Adrenal gland (tissue), 5 donors: ENCODE data around the gene MRPL33.

ENCODE experiments used
- POLR2A ChIP-seq, 2 donors: fragments of 450-650 bp; IDR thresholded peaks; one replicate each; pipeline ENCODE4 v1.6.1; 2017; ENCODE audit warnings: antibody characterized with exemption in 2 of 2, mild to moderate bottlenecking in 2 of 2, moderate library complexity in 1 of 2
- TF ChIP-seq, protein P1 (sequence below), 6 experiments: fragments of 450-650 bp in 4 of 6; fragments of 200-600 bp in 2 of 6; sonication (generic) in 1 of 6; IDR thresholded peaks; 1 replicate in 5 of 6; 2 replicates in 1 of 6; pipeline versions ENCODE4 v1.5.1 to v1.8.0; 2016 to 2021; ENCODE audit warnings: antibody characterized with exemption in 6 of 6, mild to moderate bottlenecking in 2 of 6, moderate library complexity in 1 of 6
- donor health status: DM: no; HTN: no; CAD: no.

- TF ChIP-seq, protein P1, sequence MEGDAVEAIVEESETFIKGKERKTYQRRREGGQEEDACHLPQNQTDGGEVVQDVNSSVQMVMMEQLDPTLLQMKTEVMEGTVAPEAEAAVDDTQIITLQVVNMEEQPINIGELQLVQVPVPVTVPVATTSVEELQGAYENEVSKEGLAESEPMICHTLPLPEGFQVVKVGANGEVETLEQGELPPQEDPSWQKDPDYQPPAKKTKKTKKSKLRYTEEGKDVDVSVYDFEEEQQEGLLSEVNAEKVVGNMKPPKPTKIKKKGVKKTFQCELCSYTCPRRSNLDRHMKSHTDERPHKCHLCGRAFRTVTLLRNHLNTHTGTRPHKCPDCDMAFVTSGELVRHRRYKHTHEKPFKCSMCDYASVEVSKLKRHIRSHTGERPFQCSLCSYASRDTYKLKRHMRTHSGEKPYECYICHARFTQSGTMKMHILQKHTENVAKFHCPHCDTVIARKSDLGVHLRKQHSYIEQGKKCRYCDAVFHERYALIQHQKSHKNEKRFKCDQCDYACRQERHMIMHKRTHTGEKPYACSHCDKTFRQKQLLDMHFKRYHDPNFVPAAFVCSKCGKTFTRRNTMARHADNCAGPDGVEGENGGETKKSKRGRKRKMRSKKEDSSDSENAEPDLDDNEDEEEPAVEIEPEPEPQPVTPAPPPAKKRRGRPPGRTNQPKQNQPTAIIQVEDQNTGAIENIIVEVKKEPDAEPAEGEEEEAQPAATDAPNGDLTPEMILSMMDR (IDR thresholded peaks at IDR 0.05), result no peak
- TF ChIP-seq POLR2A (IDR thresholded peaks at IDR 0.05), result peak in 1 of 2 donors; percentile 12
Measured at GRCh38 chr2:27730980-27731691, 40.4 kb upstream of the MRPL33 start.
